GM19452 (cell line): ENCODE measurements around the gene AMMECR1.
"Not testable (repeated sequence)": the region's sequence is repeated elsewhere in the genome, so short reads cannot be mapped to it uniquely, and the experiment has no call there.

ENCODE experiments used
- ATAC-seq: cut with Tn5 transposase; IDR thresholded peaks from one replicate; pipeline ENCODE4 v1.9.1; 2021; ENCODE audit not compliant: unreplicated experiment

The AMMECR1 gene

GRCh38 chrX:110173192-110174175 is 144.4 kb downstream of the AMMECR1 start:
- no peak for ATAC-seq

- ATAC-seq: peak; percentile 99
Observed at GRCh38 chrX:110172215-110172614, 145.7 kb downstream of the AMMECR1 start.

GRCh38 chrX:110171442-110171841 is 146.4 kb downstream of the AMMECR1 start:
- ATAC-seq: no peak

- no peak for ATAC-seq
Observed at GRCh38 chrX:110170029-110170428, 147.9 kb downstream of the AMMECR1 start.

GRCh38 chrX:110168585-110168984 is 149.3 kb downstream of the AMMECR1 start:
- no peak for ATAC-seq

- ATAC-seq: no peak
Observed at GRCh38 chrX:110167952-110168451, 149.9 kb downstream of the AMMECR1 start.

GRCh38 chrX:110163488-110163887 is 154.4 kb downstream of the AMMECR1 start:
- ATAC-seq: no peak

GRCh38 chrX:110162867-110163266 is 155.0 kb downstream of the AMMECR1 start:
- ATAC-seq: no peak

GRCh38 chrX:110162131-110162530 is 155.8 kb downstream of the AMMECR1 start:
- no peak for ATAC-seq

GRCh38 chrX:110161361-110161686 is 156.6 kb downstream of the AMMECR1 start:
- no peak for ATAC-seq

- ATAC-seq: no peak
Observed at GRCh38 chrX:110159865-110160264, 158.0 kb downstream of the AMMECR1 start.

GRCh38 chrX:110159235-110159634 is 158.7 kb downstream of the AMMECR1 start:
- ATAC-seq: no peak

- ATAC-seq: no peak
Observed at GRCh38 chrX:110157444-110157843, 160.4 kb downstream of the AMMECR1 start.

GRCh38 chrX:110156167-110156754 is 161.6 kb downstream of the AMMECR1 start:
- ATAC-seq: no peak

- no peak for ATAC-seq
Observed at GRCh38 chrX:110155759-110156158, 162.1 kb downstream of the AMMECR1 start.

GRCh38 chrX:110154328-110154727 is 163.6 kb downstream of the AMMECR1 start:
- ATAC-seq: not testable (repeated sequence)

- ATAC-seq: no peak
Observed at GRCh38 chrX:110153896-110154295, 164.0 kb downstream of the AMMECR1 start.

GRCh38 chrX:110153244-110153643 is 164.6 kb downstream of the AMMECR1 start:
- ATAC-seq: no peak

- peak; percentile 75 for ATAC-seq
Observed at GRCh38 chrX:110146521-110146920, 171.4 kb downstream of the AMMECR1 start.

GRCh38 chrX:110145854-110146253 is 172.0 kb downstream of the AMMECR1 start:
- ATAC-seq: no peak

GRCh38 chrX:110145311-110145710 is 172.6 kb downstream of the AMMECR1 start:
- no peak for ATAC-seq
